SK-N-SH (cell line): ENCODE measurements around the gene EED. TPM values are rescaled to one million over a fixed set of nuclear protein-coding genes. Genes with fewer than 3 reads are reported as not detected.

Experiments used
- CTCF ChIA-PET: fragments of 300-600, 350-600 bp; formaldehyde crosslinking; extraction: SDS; loops from one replicate; lab custom pipeline; 2021; lab: Yijun Ruan, JAX
- POLR2A ChIA-PET: fragments of 350-600 bp; sonication (Branson Sonifier 250); formaldehyde crosslinking; extraction: SDS; loops from one replicate; lab custom pipeline; 2020; ENCODE audit warnings: antibody characterized with exemption, inconsistent platforms; lab: Yijun Ruan, JAX
- DNase-seq: peaks from one replicate; pipeline ENCODE4 v3.0.0; 2012
- H2AFZ ChIP-seq: fragments of 200-600 bp; sonication (generic); 2 replicates; pipeline ENCODE4 v1.8.1; 2016; ENCODE audit warnings: antibody characterized with exemption, mild to moderate bottlenecking, low read depth
- H3F3A ChIP-seq: fragments of 200-600 bp; sonication (generic); replicated peaks from 2 replicates; pipeline ENCODE3; 2016; ENCODE audit warnings: antibody characterized with exemption, mild to moderate bottlenecking; ENCODE audit not compliant: insufficient read depth
- H3K27ac ChIP-seq, 2 experiments: fragments of 200-500 bp in 1 of 2; fragments of 200-600 bp in 1 of 2; sonication (Bioruptor generic) in 1 of 2; sonication (generic), shearing (Covaris generic) in 1 of 2; 2 replicates each; pipeline versions ENCODE4 v1.5.1 to v1.6.1; 2014 to 2016; ENCODE audit warnings: low read depth in 2 of 2, inconsistent platforms in 1 of 2, low read length in 1 of 2, mild to moderate bottlenecking in 1 of 2, mixed read lengths in 1 of 2
- H3K27me3 ChIP-seq: fragments of 200-600 bp; sonication (generic), shearing (Covaris generic); 2 replicates; pipeline ENCODE4 v1.6.1; 2016; ENCODE audit warnings: mixed run types; ENCODE audit not compliant: insufficient read depth
- H3K36me3 ChIP-seq, 2 experiments: fragments of 200-500 bp in 1 of 2; fragments of 200-600 bp in 1 of 2; sonication (Bioruptor generic) in 1 of 2; sonication (generic) in 1 of 2; replicated peaks in 1 of 2; 2 replicates each; pipeline versions ENCODE3 to v1.5.1; 2014 to 2016; ENCODE audit warnings: low read length in 1 of 2, mild to moderate bottlenecking in 1 of 2; ENCODE audit not compliant: insufficient read depth in 2 of 2, control insufficient read depth in 1 of 2
- H3K4me1 ChIP-seq, 2 experiments: fragments of 200-500 bp in 1 of 2; fragments of 200-600 bp in 1 of 2; sonication (Bioruptor generic) in 1 of 2; sonication (generic), shearing (Covaris generic) in 1 of 2; 2 replicates each; pipeline versions ENCODE4 v1.5.1 to v1.6.1; 2014 to 2016; ENCODE audit warnings: low read depth in 1 of 2, low read length in 1 of 2, mixed run types in 1 of 2; ENCODE audit not compliant: insufficient read depth in 2 of 2, control insufficient read depth in 1 of 2
- H3K4me2 ChIP-seq: fragments of 200-600 bp; sonication (generic), shearing (Covaris generic); 2 replicates; pipeline ENCODE4 v1.6.1; 2017; ENCODE audit warnings: mixed run types
- H3K4me3 ChIP-seq, 2 experiments: fragments of 200-500 bp in 1 of 2; fragments of 200-600 bp in 1 of 2; sonication (Bioruptor generic) in 1 of 2; sonication (generic), shearing (Covaris generic) in 1 of 2; 2 replicates each; pipeline versions ENCODE4 v1.5.1 to v1.8.1; 2014 to 2016; ENCODE audit warnings: low read depth in 2 of 2, inconsistent platforms in 1 of 2, low read length in 1 of 2, mild to moderate bottlenecking in 1 of 2, mixed read lengths in 1 of 2, moderate library complexity in 1 of 2
- H3K79me2 ChIP-seq: fragments of 200-600 bp; sonication (generic); 2 replicates; pipeline ENCODE4 v1.8.1; 2017; ENCODE audit warnings: mild to moderate bottlenecking; ENCODE audit not compliant: insufficient read depth
- H3K9ac ChIP-seq: fragments of 200-600 bp; sonication (generic); 2 replicates; pipeline ENCODE4 v1.6.1; 2017; ENCODE audit warnings: mixed run types
- H3K9me2 ChIP-seq: fragments of 200-600 bp; sonication (generic); 2 replicates; pipeline ENCODE4 v1.6.1; 2017; ENCODE audit warnings: mixed run types
- H3K9me3 ChIP-seq: fragments of 200-600 bp; sonication (generic); 2 replicates; pipeline ENCODE4 v1.6.1; 2017; ENCODE audit warnings: mixed run types, mild to moderate bottlenecking, moderate library complexity
- H4K20me1 ChIP-seq: fragments of 200-600 bp; sonication (generic); 2 replicates; pipeline ENCODE4 v1.6.1; 2017; ENCODE audit warnings: mild to moderate bottlenecking, mixed run types; ENCODE audit not compliant: insufficient read depth
- ELF1 ChIP-seq: IDR thresholded peaks from 2 replicates; pipeline ENCODE4 v1.4.0; 2012
- EP300 ChIP-seq, 2 experiments: IDR thresholded peaks; 2 replicates each; pipeline versions ENCODE4 v1.4.0 to v1.6.1; 2012; ENCODE audit warnings: borderline replicate concordance in 1 of 2, low read depth in 1 of 2, low read length in 1 of 2
- EZH2phosphoT487 ChIP-seq: fragments of 200-600 bp; sonication (generic); IDR thresholded peaks from 2 replicates; pipeline ENCODE4 v1.6.1; 2017; ENCODE audit warnings: low read depth, mixed run types, mild to moderate bottlenecking, antibody characterized with exemption, moderate library complexity, borderline replicate concordance
- FOSL2 ChIP-seq: IDR thresholded peaks from 2 replicates; pipeline ENCODE4 v1.4.0; 2012; ENCODE audit warnings: low read depth, mild to moderate bottlenecking, moderate library complexity, borderline replicate concordance
- FOXJ3 ChIP-seq: sonication (generic); formaldehyde crosslinking; IDR thresholded peaks from 2 replicates; pipeline ENCODE4 v1.5.1; 2020; ENCODE audit warnings: mild to moderate bottlenecking, missing genetic modification reagents
- FOXM1 ChIP-seq: IDR thresholded peaks from 2 replicates; pipeline ENCODE4 v1.4.0; 2012; ENCODE audit warnings: low read depth, mild to moderate bottlenecking
- GABPA ChIP-seq: IDR thresholded peaks from 2 replicates; pipeline ENCODE4 v1.4.0; 2012; ENCODE audit warnings: low read depth, mild to moderate bottlenecking
- GATA2 ChIP-seq: sonication (generic); formaldehyde crosslinking; IDR thresholded peaks from 2 replicates; pipeline ENCODE4 v1.5.0; 2020; ENCODE audit warnings: mild to moderate bottlenecking, missing genetic modification reagents
- JUND ChIP-seq: IDR thresholded peaks from 2 replicates; pipeline ENCODE4 v1.4.0; 2012
- MAX ChIP-seq: IDR thresholded peaks from 2 replicates; pipeline ENCODE4 v1.4.0; 2012; ENCODE audit warnings: low read depth
- NFIC ChIP-seq: IDR thresholded peaks from 2 replicates; pipeline ENCODE4 v1.4.0; 2012; ENCODE audit warnings: borderline replicate concordance
- POLR2AphosphoS5 ChIP-seq: IDR thresholded peaks from 2 replicates; pipeline ENCODE4 v1.6.1; 2012; ENCODE audit warnings: low read depth, low read length
- RAD21 ChIP-seq: IDR thresholded peaks from 2 replicates; pipeline ENCODE4 v1.6.1; 2012; ENCODE audit warnings: mild to moderate bottlenecking, low read length
- RCOR1 ChIP-seq: fragments of 150-350 bp; IDR thresholded peaks from 2 replicates; pipeline ENCODE4 v1.6.1; 2017; ENCODE audit warnings: antibody characterized with exemption, low read length
- REST ChIP-seq: IDR thresholded peaks from 2 replicates; pipeline ENCODE4 v1.6.1; 2012; ENCODE audit warnings: mild to moderate bottlenecking, low read depth, low read length, moderate library complexity
- SMC3 ChIP-seq: IDR thresholded peaks from 2 replicates; pipeline ENCODE4 v1.6.1; 2012; ENCODE audit warnings: low read depth, low read length, improper control_type of control experiment
- TAF1 ChIP-seq: IDR thresholded peaks from 2 replicates; pipeline ENCODE4 v1.6.1; 2012; ENCODE audit warnings: low read depth, mild to moderate bottlenecking, low read length, moderate library complexity, borderline replicate concordance
- polyA plus RNA-seq, 3 experiments: library from polyadenylated mRNA; depleted of rRNA; stranded (reverse); fragments of >200 nt; gene quantifications; 2 replicates each; pipeline ENCODE4 v1.2.3, GENCODE V29; 2012

Gene EED
- polyA plus RNA-seq, 1 of the 3 experiments (the other 2 are of a cell fraction) = 12.8 TPM

GRCh38 chr11:86201371-86201884 is 43.1 kb upstream of the EED start:
- Histone ChIP-seq H4K20me1 (no peaks in the 10 kb centered on the region), H3K4me2 (no peak overlapping the region), H2AFZ (no peak overlapping the region), H3K27me3 (no peaks in the 10 kb centered on the region), H3K79me2 (no peaks in the 10 kb centered on the region), H3K9me2 (no peaks in the 10 kb centered on the region), H3F3A (no peaks in the 10 kb centered on the region), H3K4me3 (no peak overlapping the region), H3K4me1 (no peaks in the 10 kb centered on the region), H3K9ac (no peak overlapping the region), H3K27ac (no peak overlapping the region), H3K36me3 (no peaks in the 10 kb centered on the region), H3K9me3 (no peaks in the 10 kb centered on the region)
- ChIA-PET POLR2A (no interaction called here), CTCF (interaction anchor here (0.8 to 1.5 kb wide), 2 partner anchors 160 to 347 kb away, joined by 3 read pairs; partner anchors contain the start of gene CCDC83)
- no peak for DNase-seq
- no peak for TF ChIP-seq FOSL2
- TF ChIP-seq JUND = no peak
- no peak for TF ChIP-seq NFIC
- no peak for TF ChIP-seq RAD21
- no peak for TF ChIP-seq EZH2phosphoT487
- TF ChIP-seq SMC3 = no peak
- TF ChIP-seq FOXJ3 = no peak
- TF ChIP-seq MAX = no peak

- Histone ChIP-seq H3K9me3 (no peaks in the 10 kb centered on the region), H3K4me1 (no peaks in the 10 kb centered on the region), H3K27me3 (no peaks in the 10 kb centered on the region), H3K9ac (no peak overlapping the region), H3K36me3 (no peaks in the 10 kb centered on the region), H3K4me2 (no peak overlapping the region)
- CTCF ChIA-PET = interaction anchor here (0.8 to 1.5 kb wide), 2 partner anchors 160 to 347 kb away, joined by 3 read pairs; partner anchors contain the start of gene CCDC83
- no peak for DNase-seq
- TF ChIP-seq MAX = no peak
- no peak for TF ChIP-seq FOXJ3
- TF ChIP-seq SMC3 = no peak
- TF ChIP-seq TAF1 = no peak
- TF ChIP-seq FOXM1 = no peak
- TF ChIP-seq RCOR1 = no peak
- TF ChIP-seq NFIC = no peak
- no peak for TF ChIP-seq POLR2AphosphoS5
- no peak for TF ChIP-seq EP300 (IDR thresholded peaks at IDR 0.05; ENCODE audit: borderline replicate concordance in 1 of 2, low read depth in 1 of 2, low read length in 1 of 2)
- TF ChIP-seq REST = no peak
- no peak for TF ChIP-seq ELF1
- TF ChIP-seq GATA2 = no peak
- TF ChIP-seq GABPA = no peak
- TF ChIP-seq FOSL2 = no peak
- TF ChIP-seq, all 33 proteins: peak for 0
- H3K4me3 ChIP-seq = no peak overlapping the region
- H4K20me1 ChIP-seq = no peaks in the 10 kb centered on the region
- no peaks in the 10 kb centered on the region for H3K9me2 ChIP-seq
- POLR2A ChIA-PET = no interaction called here
- no peak overlapping the region for H3K27ac ChIP-seq
- no peaks in the 10 kb centered on the region for H3K79me2 ChIP-seq
- no peaks in the 10 kb centered on the region for H3F3A ChIP-seq
- H2AFZ ChIP-seq = no peak overlapping the region
Measured at GRCh38 chr11:86202013-86202336, 42.6 kb upstream of the EED start.
